Stimulated activated naive CD8-positive, alpha-beta T cell treated with anti-CD3 and anti-CD28 coated beads, Interleukin-15, Interleukin-2, amounts not matched to agents 100 U/mL and 50 U/mL, for 24 hours (primary cell): ENCODE measurements around the gene H6PD.

Experiments
- ATAC-seq: fragments of 150-1000 bp; cut with Tn5 transposase; one replicate; pipeline ENCODE4 v1.10.0; 2021
- DNase-seq: peaks from one replicate; pipeline ENCODE4 v3.0.0; 2021

Gene H6PD

GRCh38 chr1:9319208-9319788, 84.7 kb downstream of the H6PD start:
- ATAC-seq: no peak

DNA sequence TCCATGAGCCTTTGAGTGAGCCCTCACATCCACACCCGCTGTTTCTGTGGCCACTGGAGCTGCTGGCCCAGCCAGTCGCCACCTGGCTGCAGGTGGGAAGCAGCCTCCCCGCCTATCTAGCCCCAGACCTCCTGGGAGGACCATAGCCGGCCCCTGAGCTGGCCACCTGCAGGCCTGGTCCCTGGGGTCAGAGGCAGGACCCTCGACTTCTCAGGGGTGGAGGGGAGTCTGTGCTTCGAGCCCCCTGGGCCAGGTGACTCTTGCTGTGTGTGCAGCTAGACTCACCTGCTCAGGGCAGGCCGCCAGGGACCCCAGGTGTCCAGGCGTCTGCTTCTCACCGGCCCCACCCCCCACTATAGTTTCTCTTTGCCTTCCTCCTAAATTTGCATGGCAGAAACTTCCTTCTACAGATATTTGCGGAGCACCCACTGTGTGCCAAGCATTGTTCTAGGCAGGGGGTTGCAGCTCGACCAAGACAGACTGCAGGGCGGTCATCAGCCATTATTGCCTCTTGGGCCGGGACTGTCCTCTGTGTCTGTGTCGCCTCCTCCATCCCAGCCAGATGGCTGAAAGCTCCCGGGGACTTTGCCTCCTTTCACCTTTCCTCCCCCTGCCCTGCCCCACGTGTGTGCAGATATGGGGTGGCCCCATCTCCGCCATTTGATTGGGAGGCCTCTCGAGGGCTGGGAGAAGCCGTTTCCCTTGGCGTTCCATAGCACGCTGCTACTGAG, 85.4 kb downstream of the H6PD start:
- ATAC-seq (no peak), DNase-seq (no peak)

More at GRCh38 chr1:9319208-9319788, 84.7 kb downstream of the H6PD start:
- no peak for DNase-seq
